Breast epithelium (tissue), 3 donors: ENCODE measurements around the gene RNF166.

Experiments
- CTCF ChIP-seq, 3 donors: fragments of 450-650 bp; IDR thresholded peaks; one replicate each; pipeline ENCODE4 v1.5.1; 2016 to 2017; ENCODE audit warnings: antibody characterized with exemption in 3 of 3, mild to moderate bottlenecking in 3 of 3, moderate library complexity in 3 of 3
- POLR2AphosphoS5 ChIP-seq, 3 donors: sonication (generic); formaldehyde crosslinking; IDR thresholded peaks; one replicate each; pipeline ENCODE4 v1.6.1; 2017; ENCODE audit warnings: antibody characterized with exemption in 3 of 3

GRCh38 chr16:88661468-88661867, 44.7 kb downstream of the RNF166 start:
- TF ChIP-seq CTCF (IDR thresholded peaks at IDR 0.05) (no peak), POLR2AphosphoS5 (IDR thresholded peaks at IDR 0.05) (no peak)
